ENCODE measurements around the gene RHBDF2.

The RHBDF2 gene

DNA sequence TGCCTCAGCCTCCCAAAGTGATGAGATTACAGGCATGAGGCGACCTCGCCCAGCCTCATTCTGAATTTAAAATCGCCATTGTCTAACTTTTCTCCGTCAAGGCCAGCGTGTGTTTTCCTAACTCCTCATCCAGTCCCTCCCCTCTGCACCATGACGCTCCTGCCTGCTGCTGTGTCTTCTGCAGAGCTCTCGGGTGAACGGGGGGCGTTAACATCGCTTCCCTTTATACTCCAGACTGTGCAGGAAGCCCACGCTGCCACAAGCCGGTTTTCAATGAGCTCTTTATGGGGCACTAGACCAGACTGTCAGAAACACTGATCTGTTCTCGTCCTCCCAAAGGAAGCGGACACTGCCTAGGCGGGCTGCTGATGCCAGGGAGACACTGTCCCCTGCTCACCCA is 20.6 kb downstream of the RHBDF2 start:
- H3K9me2 ChIP-seq (replicated peaks; ENCODE audit: insufficient read depth, low read length) = no peaks in the 10 kb centered on the region
- H3K36me3 ChIP-seq (replicated peaks; ENCODE audit: insufficient read depth, low read length) = no peaks in the 10 kb centered on the region
- no peak for TF ChIP-seq EZH2 (optimal IDR thresholded peaks at IDR 0.05; ENCODE audit: low read depth, low read length)
- TF ChIP-seq, protein P1, sequence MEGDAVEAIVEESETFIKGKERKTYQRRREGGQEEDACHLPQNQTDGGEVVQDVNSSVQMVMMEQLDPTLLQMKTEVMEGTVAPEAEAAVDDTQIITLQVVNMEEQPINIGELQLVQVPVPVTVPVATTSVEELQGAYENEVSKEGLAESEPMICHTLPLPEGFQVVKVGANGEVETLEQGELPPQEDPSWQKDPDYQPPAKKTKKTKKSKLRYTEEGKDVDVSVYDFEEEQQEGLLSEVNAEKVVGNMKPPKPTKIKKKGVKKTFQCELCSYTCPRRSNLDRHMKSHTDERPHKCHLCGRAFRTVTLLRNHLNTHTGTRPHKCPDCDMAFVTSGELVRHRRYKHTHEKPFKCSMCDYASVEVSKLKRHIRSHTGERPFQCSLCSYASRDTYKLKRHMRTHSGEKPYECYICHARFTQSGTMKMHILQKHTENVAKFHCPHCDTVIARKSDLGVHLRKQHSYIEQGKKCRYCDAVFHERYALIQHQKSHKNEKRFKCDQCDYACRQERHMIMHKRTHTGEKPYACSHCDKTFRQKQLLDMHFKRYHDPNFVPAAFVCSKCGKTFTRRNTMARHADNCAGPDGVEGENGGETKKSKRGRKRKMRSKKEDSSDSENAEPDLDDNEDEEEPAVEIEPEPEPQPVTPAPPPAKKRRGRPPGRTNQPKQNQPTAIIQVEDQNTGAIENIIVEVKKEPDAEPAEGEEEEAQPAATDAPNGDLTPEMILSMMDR (IDR thresholded peaks at IDR 0.05; ENCODE audit: low read length) = no peak
- no peak for TF ChIP-seq EZH2phosphoT487 (IDR thresholded peaks at IDR 0.05; ENCODE audit: low read length)
- peak overlapping the region; percentile 94 for H3K27ac ChIP-seq (ENCODE audit: low read length)
- peak; percentile 60 for DNase-seq
- peak overlapping the region; percentile 84 for H3K9ac ChIP-seq (ENCODE audit: low read length)
- H3K4me1 ChIP-seq (ENCODE audit: low read length) = peaks cover 33% of the 10 kb centered on the region
- peak overlapping the region; percentile 56 for H3K4me3 ChIP-seq (ENCODE audit: low read length)
- H3K27me3 ChIP-seq (replicated peaks; ENCODE audit: insufficient read depth, low read length) = no peaks in the 10 kb centered on the region
- peaks cover 40% of the 10 kb centered on the region for H3F3A ChIP-seq (ENCODE audit: insufficient read depth, low read length)
- H2AFZ ChIP-seq (ENCODE audit: low read length) = no peak overlapping the region
- H3K4me2 ChIP-seq (ENCODE audit: low read depth, low read length) = peak overlapping the region; percentile 94
- H4K20me1 ChIP-seq (ENCODE audit: insufficient read depth, low read length) = no peaks in the 10 kb centered on the region
- H3K9me3 ChIP-seq (replicated peaks; ENCODE audit: insufficient read depth, low read length) = no peaks in the 10 kb centered on the region
- peaks cover 12% of the 10 kb centered on the region for H3K79me2 ChIP-seq (ENCODE audit: low read length)

DNA sequence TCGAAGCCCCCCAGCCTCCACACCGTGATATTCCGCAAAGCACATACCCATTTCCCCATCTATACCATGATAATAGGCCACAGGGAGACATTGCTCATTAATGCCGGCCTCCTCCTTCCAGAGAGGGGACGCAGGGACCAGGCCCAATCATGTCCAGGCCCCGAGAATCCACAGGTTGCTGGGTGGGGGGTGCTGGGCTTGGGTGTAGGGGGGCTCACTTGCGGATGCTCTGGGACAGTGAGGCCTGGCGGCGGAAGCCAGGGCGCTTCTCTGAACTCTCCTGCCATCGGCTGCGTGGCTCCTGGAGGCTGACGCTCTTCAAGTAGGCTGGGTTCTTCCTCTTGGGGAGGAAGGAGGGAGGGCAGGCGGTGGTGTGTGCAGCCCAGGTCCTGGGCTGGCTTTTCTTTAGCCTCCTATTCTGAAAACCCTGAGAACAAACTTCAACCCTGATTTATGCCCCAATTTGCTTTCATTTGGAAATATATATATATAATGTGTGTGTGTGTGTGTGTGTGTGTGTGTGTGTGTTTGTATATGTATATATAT is 21.6 kb downstream of the RHBDF2 start:
- DNase-seq = no peak
- Histone ChIP-seq H3K4me1 (ENCODE audit: low read length) (peaks cover 28% of the 10 kb centered on the region), H3K4me3 (ENCODE audit: low read length) (no peak overlapping the region), H3K36me3 (replicated peaks; ENCODE audit: insufficient read depth, low read length) (no peaks in the 10 kb centered on the region), H3K9ac (ENCODE audit: low read length) (no peak overlapping the region), H3K27ac (ENCODE audit: low read length) (no peak overlapping the region), H3F3A (ENCODE audit: insufficient read depth, low read length) (peaks cover 38% of the 10 kb centered on the region), H3K9me2 (replicated peaks; ENCODE audit: insufficient read depth, low read length) (no peaks in the 10 kb centered on the region), H3K4me2 (ENCODE audit: low read depth, low read length) (no peak overlapping the region), H4K20me1 (ENCODE audit: insufficient read depth, low read length) (no peaks in the 10 kb centered on the region), H2AFZ (ENCODE audit: low read length) (no peak overlapping the region), H3K9me3 (replicated peaks; ENCODE audit: insufficient read depth, low read length) (no peaks in the 10 kb centered on the region), H3K79me2 (ENCODE audit: low read length) (peaks cover 12% of the 10 kb centered on the region), H3K27me3 (replicated peaks; ENCODE audit: insufficient read depth, low read length) (no peaks in the 10 kb centered on the region)
- TF ChIP-seq, protein P1 (IDR thresholded peaks at IDR 0.05; ENCODE audit: low read length) = no peak
- TF ChIP-seq EZH2 (optimal IDR thresholded peaks at IDR 0.05; ENCODE audit: low read depth, low read length) = no peak
- TF ChIP-seq EZH2phosphoT487 (IDR thresholded peaks at IDR 0.05; ENCODE audit: low read length) = no peak

DNA sequence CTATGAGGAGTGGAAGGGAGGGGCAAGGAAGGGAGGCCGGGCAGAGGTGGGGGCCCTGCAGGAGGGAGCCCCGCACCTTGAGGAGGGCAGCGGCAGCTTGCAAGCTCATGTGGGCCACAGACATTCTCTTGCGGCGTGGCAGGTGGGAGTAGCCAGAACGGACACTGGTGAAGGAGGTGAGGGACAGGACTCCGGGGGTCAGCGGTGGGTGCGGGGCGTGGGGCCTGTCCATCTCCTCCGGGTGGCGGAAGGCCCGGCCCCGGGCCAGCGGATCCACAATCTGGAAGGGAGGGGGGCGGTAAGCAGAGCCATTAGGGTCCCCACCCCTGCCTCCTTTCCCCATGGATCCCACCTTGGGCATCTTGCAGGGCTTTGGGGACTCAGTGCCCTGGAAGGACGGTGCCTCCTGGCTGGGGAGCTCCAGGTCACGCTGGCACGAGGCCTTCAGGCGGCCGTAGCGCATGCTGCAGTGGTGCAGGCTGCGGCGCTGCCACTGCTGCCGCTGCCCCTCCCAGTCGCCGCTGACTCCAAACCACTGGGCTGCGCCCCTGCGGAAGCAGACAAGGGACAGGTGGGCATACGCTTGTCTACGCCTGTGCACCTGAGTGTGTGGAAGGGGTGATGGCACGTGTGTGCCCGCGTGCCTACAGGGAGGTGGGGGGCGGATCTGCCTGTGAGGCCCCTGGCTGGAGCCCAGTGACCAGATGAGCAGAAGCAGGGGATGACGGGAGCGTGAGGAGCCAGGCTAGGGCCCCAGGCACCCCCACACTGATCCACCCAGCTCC is 22.3 kb downstream of the RHBDF2 start:
- Histone ChIP-seq H4K20me1 (ENCODE audit: insufficient read depth, low read length) (no peaks in the 10 kb centered on the region), H3K27me3 (replicated peaks; ENCODE audit: insufficient read depth, low read length) (no peaks in the 10 kb centered on the region), H3K4me2 (ENCODE audit: low read depth, low read length) (no peak overlapping the region), H3K36me3 (replicated peaks; ENCODE audit: insufficient read depth, low read length) (no peaks in the 10 kb centered on the region), H3K9ac (ENCODE audit: low read length) (no peak overlapping the region), H3K79me2 (ENCODE audit: low read length) (peaks cover 12% of the 10 kb centered on the region; the same call in 1 of the 2 replicates), H3K4me1 (ENCODE audit: low read length) (peaks cover 25% of the 10 kb centered on the region), H3F3A (ENCODE audit: insufficient read depth, low read length) (peaks cover 36% of the 10 kb centered on the region), H3K9me3 (replicated peaks; ENCODE audit: insufficient read depth, low read length) (no peaks in the 10 kb centered on the region), H3K27ac (ENCODE audit: low read length) (no peak overlapping the region), H3K4me3 (ENCODE audit: low read length) (no peak overlapping the region), H3K9me2 (replicated peaks; ENCODE audit: insufficient read depth, low read length) (no peaks in the 10 kb centered on the region), H2AFZ (ENCODE audit: low read length) (no peak overlapping the region)
- TF ChIP-seq EZH2 (optimal IDR thresholded peaks at IDR 0.05; ENCODE audit: low read depth, low read length) = no peak
- TF ChIP-seq, protein P1 (IDR thresholded peaks at IDR 0.05; ENCODE audit: low read length) = no peak
- TF ChIP-seq EZH2phosphoT487 (IDR thresholded peaks at IDR 0.05; ENCODE audit: low read length) = no peak
- no peak for DNase-seq

All from MM.1S (cell line).